HG02610 (cell line): ENCODE results near the gene KCNG2.

Experiments
- ATAC-seq: cut with Tn5 transposase; IDR thresholded peaks from one replicate; pipeline ENCODE4 v1.9.1; 2021; ENCODE audit warnings: mild to moderate bottlenecking, moderate library complexity; ENCODE audit not compliant: unreplicated experiment

Gene KCNG2

DNA sequence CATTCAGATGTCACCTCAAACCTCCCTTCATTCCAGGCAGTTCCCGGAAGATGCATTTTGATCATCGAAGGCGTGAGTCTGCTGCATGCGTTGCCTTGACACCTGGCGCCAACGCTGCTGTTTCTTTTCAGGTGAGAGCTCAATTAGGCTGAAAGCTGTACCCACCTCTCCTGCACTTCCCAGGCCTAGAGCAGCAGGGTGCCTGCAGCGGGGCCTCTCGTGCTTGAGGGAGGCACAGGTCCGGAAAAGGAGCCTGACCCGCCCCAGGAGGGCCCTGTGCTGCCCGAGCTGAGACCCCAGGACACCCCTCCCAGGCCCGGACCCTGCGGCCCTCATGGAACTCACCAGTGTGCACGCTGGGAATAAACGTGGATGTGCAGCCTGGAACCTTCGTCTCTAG lies 31.4 kb upstream of the KCNG2 start:
- no peak for ATAC-seq

DNA sequence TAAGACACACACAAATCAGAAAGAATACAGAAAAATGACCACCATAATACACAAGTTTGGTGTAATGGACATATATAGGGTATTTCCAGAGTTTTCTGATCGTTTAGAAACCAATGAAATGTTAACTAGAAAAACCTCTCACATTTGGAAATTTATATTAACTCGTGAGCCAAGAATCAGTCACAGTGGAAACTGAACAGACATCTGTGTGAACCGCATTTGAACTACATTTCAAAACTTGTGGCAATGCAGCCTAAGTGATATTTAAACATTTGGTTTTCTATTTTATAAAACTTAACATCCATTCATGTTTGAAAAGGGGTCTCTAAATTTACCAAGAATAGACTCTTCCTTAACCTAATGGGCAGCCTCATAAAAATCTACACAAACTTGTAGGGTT lies 29.0 kb upstream of the KCNG2 start:
- no peak for ATAC-seq

DNA sequence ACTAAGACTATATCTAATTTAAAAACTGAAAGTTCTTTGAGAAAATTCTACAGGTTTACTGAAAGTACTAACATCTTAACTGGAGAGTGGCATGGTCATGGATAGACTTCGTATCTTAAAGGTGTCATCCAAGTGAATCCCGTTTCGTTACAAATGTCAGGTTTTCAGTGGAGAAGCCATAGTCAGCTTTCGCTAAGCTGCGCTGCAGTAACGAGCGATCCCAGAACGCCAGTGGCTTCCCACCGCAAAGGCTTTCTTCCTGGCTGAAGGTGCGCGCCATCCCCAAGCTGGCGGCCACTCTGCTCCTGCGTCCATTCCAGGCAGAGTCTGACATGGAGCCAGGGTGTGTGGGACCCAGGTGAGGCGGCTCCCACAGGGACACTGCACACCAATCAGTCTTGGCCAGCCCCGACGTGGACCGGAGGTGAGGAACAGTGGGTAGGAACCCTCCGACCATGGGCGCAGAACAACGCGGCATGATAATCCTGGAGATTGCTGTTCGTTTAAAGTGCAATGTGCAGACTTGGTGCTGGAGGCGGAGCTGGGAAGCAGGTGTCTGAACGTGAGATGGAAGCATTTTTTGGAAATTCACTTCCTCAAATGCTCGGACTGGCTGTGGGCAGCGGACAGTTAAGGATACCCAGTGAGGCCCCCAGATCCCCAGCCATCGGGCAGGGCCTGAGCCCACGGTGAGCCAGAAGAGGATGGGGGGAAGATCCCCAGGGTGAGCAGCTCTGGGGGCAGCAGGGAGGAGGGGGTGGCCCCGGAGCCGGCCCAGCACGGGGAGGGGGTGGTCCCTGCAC lies 27.8 kb upstream of the KCNG2 start:
- no peak for ATAC-seq

DNA sequence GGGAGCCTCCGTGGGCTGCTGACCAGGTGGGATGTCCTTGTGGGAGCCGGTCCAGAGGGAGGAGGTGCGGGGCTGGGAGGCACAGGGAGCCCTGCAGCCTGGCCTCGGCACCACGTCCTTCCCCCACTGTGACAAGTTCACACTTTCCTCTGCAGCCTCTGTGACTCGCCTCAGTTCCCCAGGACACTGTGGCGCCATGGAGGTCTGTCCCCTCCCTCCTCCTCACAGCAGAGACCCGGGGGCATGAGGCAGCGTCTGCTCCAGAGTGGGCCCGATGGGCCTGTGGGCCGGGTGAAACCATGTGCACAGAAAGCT lies 27.3 kb upstream of the KCNG2 start:
- ATAC-seq, result no peak

DNA sequence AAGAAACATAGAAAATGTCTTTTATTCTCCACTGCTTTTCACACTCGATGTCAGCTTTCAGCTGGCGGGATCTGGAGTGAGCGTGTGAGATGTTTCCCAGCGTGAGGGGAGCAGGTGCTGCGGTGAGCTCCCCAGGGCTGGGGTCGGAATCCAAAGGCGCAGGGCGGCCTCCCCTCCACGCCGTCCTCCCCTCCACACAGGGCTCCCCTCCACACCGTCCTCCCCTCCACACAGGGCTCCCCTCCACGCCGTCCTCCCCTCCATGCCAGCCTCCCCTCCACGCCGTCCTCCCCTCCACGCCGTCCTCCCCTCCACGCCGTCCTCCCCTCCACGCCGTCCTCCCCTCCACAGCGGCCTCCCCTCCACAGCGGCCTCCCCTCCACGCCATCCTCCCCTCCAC lies 26.9 kb upstream of the KCNG2 start:
- ATAC-seq, result no peak

DNA sequence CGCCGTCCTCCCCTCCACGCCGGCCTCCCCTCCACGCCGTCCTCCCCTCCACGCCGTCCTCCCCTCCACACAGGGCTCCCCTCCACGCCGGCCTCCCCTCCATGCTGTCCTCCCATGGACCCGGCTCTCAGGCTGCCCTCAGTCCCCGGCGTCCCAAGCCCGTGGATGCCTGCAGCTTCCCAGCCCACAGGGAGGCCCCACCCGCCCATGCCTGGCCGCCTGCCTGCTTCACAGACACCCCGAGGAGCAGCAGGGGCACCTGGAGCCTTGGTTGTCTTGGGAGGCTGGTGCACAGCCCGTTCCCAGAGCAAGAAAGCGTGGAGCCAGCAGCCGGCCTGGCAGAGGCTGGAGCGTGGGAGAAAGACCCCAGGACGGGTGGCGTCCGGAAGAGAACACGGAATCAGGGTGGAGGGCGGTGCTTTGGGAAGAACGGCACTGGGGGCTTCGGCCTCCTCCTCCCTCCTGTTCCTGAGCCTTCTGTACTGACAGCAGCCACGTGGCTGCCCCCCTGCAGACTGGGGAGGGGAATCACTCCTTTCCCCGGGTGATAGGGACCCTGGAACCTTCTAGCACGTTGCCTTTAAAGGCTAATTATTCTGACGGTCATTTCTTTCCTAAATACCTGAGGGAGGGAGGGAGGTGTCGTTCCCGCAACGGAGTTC lies 26.2 kb upstream of the KCNG2 start:
- no peak for ATAC-seq

DNA sequence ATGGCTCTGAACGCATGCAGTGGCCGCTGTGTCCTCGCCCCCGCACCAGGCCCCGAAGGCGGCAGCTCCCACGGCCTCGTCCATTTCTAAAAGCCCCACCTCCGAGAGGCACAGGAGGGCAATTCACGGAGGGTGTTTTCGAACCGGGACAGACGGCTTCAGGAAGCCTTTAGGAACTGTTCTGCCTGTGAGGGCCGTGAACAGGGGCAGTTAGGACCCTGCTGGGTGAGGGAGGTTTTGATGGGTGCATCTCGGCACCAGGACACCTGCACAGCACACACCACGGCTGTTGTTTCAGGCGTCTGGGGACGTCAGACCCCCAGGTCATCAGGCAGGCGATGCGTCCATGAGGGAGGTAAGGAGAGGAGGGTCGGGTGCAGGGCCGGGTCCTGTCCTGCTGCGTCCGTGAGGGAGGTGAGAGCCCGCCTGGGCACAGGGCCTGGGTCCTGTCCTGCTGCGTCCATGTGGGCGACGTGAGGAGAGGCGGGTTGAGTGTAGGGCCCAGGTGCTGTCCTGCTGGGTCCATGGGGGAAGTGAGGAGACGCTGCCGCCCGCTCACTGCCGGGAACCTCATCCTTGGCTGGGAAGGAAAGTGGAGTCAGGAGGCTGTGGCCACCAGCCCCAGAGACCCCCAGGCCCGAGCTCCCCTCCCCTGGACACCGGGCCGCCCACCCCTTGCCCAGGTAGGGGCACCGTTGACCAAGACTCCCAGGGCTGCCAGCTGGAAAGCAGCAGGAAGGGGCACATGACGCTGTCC lies 25.5 kb upstream of the KCNG2 start:
- ATAC-seq, result no peak

DNA sequence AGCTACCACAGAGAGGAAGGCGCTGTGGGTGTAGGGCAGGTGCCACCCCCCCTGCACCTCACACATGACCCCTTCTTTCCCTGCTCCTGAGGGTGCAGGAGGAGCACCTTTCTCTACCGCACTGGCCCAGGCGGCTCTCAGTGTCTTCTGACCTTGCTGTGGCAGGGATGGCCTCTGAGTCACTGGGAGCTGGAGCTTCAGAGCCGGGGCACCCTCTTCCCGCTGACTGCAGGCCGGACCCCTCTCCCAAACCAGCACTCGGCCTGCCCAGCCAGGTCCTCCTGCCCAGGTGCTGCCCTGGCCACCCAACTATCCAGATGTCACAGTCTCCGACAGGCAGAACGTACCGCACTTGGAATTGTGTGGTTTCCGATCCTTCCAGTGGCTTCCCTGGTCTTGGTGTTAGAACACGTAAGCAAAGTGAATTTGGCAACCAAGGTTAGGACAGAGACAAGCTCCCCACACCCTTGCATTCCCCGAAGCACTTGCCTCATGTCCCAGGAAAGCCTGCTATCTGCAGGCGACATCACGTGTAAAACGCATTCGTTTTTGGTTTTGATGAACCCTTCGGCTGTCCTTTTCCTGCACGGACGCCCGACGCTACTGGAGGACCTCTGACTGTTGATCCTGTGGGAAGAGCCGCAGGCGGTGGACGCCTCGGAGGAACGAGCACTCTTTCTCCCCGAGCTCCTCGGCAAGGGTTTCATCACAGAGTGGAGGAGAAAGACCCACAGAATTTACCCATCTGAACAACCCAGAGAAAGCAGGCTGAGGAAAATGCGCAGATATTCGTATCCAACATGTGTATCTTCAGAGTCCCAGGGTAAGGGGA lies 24.7 kb upstream of the KCNG2 start:
- no peak for ATAC-seq

DNA sequence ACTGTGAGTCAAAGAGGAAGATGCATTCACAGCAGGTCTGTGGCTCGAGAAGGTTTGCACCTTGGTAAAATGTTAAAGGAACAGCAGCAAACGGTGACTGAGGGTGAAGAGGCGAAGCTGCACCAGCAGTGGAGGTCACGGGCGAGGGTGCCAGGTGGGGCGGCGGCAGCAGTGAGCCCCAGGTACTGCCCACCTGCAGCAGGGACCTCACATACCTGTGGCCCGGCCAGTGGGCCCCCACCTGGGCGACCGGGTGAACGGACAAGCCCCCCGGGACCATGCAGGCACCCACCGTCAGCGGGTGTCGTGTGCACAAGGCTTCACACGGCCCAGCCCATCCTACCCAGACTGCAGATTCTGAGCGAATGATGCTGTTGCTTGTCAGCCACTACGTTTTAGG lies 23.6 kb upstream of the KCNG2 start:
- no peak for ATAC-seq

DNA sequence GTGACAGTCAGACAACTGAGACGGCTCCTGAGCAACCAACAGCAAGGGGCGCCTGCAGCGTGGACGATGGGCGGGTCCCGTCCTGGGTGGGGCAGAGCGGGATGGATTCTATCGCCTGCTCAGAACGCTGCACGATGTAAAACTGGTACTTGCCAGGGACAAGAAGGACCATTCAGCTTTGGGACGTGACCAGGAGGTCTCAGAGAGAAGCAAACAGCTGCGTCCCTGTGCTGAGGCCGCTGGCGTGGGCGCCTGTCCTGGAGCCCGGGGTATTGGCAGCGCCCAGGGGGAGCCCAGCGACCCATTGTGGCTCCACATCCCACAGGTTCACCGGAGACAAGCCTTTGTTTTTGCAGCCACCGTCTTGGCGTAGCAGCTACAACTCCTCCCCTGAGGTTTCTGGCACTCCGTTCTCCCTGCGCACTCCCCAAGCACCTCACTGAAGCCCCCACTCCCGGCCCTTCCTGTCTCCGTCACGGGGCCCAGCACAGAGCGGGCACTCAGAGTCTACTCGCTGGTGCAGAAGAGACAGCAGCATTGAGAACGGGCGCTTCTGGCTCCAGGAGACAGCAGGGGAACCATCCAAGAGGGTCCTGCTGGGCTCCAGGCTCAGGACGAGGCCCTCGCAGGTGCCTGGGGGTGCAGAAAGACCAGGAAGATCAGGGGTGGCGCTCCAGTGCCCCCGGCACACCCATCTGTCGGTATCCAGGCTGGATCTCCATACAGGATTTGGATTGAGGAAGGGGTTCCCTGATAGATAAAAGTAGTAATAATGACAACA lies 22.1 kb upstream of the KCNG2 start:
- no peak for ATAC-seq

DNA sequence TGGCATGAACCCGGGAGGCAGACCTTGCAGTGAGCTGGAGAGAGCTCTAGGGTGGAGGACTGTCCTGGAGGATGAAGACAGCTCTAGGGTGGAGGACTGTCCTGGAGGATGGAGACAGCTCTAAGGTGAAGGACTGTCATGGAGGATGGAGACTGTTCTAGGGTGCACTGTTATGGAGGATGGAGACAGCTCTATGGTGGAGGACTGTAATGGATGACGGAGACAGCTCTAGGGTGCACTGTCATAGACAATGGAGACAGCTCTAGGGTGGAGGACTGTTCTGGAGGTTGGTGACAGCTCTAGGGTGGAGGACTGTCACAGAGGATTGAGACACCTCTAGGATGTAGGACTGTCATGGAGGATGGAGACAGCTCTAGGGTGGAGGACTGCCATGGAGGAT lies 21.1 kb upstream of the KCNG2 start:
- no peak for ATAC-seq

DNA sequence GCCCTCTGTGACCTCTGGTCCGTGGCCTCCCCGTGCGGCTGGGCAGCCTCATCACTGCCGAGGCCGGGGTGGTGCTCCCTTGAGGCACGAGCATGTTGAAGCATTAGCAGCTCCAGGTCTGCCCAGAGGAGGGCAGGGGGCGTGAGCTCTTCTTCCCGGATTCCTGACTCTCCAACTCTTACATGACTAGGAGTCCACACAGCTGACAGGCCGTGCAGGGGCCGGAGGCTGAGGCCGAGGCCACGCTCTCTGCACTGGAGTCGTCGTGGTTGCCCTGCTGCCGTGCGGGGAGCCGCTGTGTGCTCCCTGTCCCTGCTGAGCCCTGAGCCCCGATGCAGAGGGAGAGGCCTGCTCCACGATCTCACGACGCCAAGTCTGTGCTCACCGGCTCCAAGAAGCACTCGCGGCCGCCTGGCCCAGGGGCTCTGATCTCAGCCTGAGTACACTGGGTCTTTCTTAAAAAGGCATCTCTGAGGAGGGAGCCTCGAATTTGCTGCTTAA lies 19.4 kb upstream of the KCNG2 start:
- no peak for ATAC-seq

DNA sequence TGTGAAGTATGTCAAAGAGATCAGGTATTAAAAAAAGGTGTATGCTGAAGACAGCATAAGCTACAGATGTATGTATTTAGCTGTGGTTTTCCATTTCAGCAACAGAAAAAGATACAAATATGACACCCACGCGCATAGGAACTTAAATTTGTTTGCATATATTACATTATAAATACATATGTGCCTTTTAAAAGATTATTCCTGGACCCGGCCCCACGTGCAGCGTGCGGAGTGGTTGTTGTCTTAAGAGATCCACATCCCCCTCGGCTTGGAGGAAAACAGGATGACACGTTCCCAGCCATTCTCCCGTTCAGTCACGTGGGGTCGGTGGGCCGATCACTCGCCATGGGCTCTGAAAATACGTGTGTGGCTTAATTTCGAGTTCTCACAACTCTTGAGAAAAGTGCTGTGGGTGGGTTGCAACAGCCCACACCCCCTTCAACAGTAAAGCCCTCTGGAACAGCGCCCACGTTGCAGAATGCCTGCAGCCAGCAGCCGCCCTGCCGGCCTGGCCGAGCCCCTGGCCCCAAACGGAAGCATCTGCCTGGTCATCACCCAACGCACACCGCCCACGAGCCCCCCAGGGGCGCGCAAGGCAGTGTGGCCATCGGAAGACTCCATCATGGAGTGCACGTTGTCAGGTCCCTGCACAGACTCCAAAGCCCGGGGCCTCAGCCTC lies 18.6 kb upstream of the KCNG2 start:
- ATAC-seq, result no peak

DNA sequence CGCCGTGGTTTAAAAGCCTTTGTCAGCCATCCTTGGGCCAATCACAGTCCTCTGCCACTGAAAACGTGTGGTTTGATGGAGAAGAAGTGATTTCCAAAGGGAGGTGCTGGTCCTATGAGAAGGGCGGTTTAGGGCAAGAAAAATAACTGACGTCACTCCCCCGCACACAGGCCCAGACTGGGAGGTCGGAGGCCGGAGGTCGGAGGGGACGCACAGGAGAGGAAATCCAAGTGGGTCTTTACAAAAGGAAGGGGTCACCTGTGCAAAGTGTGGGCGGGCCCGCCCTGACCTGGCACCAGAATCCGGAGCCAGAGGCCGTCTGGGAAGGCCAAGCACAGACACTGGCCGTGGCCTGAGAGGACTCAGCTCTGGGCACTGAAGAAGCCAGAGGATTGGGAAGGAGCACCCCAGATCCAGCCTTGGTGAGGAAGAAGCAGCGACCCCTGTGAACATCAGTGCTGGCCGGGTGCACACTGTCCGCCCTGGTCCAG lies 18.0 kb upstream of the KCNG2 start:
- ATAC-seq, result no peak

DNA sequence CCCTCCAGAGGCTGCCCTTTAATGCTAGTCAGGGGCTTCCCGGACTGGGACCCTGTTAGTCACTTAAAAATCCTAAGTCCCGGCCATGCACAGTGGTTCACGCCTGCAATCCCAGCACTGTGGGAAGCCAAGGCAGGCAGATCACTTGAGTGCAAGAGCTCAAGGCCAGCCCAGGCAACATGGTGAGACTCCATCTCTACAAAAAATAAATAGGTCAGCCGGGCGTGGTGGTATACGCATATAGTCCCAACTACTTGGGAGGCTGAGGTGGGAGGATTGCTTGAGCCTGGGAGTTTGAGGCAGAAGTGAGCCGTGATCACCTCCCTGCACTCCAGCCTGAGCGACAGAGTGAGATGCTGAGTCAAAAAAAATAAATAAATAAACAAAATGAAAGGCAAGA lies 17.2 kb upstream of the KCNG2 start:
- no peak for ATAC-seq

DNA sequence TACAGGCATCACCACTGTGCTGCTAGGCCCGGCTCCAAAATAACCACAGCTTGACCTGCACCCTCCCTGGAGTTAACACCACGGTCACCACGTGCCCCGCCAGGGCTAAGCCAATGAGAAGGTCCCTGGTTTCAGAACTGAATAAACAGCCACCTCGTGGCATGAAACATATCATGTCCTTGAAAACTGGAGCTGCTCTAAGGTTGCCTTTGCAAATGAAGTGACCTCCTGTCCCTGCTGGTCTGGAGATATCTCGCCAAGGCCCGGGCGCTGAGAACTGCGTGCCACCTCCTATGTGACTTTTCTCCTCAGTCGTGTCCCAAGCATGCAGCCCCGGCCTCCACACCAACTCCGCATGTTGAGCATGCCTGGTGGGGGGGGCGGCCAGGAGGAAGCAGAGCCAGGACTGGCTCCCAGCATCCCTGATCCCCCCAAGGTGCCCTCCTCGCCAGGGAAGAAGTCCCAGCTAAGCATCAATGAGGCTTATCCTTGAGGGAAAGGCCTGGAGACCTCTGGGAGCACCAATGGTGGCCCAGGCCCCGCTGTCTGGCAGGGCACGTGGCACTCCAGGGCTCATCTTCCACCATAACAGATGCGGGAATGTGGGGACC lies 16.3 kb upstream of the KCNG2 start:
- ATAC-seq, result no peak

DNA sequence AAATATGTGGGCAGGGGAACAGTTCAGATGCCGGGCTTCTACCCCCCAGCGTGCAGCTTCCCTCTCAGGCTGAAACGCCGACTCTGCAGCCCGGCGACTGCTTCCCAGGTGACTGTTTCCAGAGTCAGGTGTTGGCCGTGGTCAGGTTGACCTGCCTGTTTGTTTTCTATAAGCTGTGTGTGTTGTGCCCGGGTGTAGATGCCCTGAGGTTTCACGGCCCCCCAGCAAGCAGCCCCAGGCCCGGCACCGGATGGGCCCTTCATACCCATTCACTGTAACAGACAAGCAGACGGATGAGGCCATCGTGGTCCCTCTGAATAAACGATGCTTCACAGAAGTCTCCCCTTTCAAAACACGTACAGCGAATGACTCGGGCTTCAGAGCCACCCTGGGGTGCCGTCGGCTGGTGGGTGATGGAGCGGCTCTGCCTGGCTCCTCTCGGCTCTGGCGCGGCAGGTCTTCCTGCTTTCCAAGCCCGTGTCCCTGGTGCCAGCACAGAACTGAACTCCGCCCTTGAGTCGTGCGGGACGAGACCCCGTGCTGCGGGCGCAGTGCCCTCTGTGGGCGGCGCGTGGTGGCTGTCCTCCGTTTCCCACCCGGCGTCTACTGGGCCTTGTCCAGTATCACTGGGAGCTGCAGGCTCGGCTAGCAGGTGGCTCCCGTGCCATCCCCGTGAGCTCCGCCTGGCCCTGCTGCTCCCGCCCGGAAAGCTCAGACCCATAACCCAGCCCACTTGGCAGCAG lies 15.0 kb upstream of the KCNG2 start:
- no peak for ATAC-seq
